PC-3 (cell line): Measurements from ENCODE around the gene KRTAP10-9. TPM values are rescaled to one million over a fixed set of nuclear protein-coding genes. Genes with fewer than 3 reads are reported as not detected.
"Not testable (repeated sequence)": the region's sequence is repeated elsewhere in the genome, so short reads cannot be mapped to it uniquely, and the experiment has no call there.

ENCODE experiments used
- ATAC-seq: fragments of 200-7000 bp; cut with Tn5 transposase; 2 replicates; pipeline ENCODE4 v1.9.1; 2020; ENCODE audit warnings: mild to moderate bottlenecking, moderate library complexity
- BruUV-seq: library from RNA; stranded (reverse); fragments of 400-500 nt; replicated peaks from 2 replicates; lab custom pipeline; 2021; lab: Mats Ljungman, UMichigan
- CTCF ChIA-PET: fragments of 300-600 bp; sonication (Branson Sonifier 250); formaldehyde crosslinking; loops from one replicate; lab custom pipeline; 2022; ENCODE audit warnings: antibody characterized with exemption; lab: Charles Lee
- POLR2A ChIA-PET: fragments of 300-600 bp; sonication (Branson Sonifier 250); formaldehyde crosslinking; loops from one replicate; lab custom pipeline; 2022; ENCODE audit warnings: antibody characterized with exemption; ENCODE audit not compliant: unreplicated experiment; lab: Charles Lee
- DNase-seq: peaks from one replicate; pipeline ENCODE4 v3.0.0-alpha.2; 2015
- H2AFZ ChIP-seq: fragments of 300-600 bp; sonication (generic); 2 replicates; pipeline ENCODE4 v1.6.0; 2016; ENCODE audit warnings: antibody characterized with exemption, low read length
- H3F3A ChIP-seq: fragments of 300-600 bp; sonication (generic); one replicate; pipeline ENCODE4 v1.6.0; 2017; ENCODE audit warnings: antibody characterized with exemption, low read length, control low read depth, mild to moderate bottlenecking; ENCODE audit not compliant: unreplicated experiment
- H3K27ac ChIP-seq: fragments of 300-600 bp; sonication (generic); 2 replicates; pipeline ENCODE4 v1.5.1; 2016; ENCODE audit warnings: mild to moderate bottlenecking, low read length
- H3K27me3 ChIP-seq: fragments of 300-600 bp; sonication (generic); 2 replicates; pipeline ENCODE4 v1.6.1; 2016; ENCODE audit warnings: low read length, mixed read lengths
- H3K36me3 ChIP-seq: fragments of 300-600 bp; sonication (generic); 2 replicates; pipeline ENCODE4 v1.6.1; 2016; ENCODE audit warnings: low read depth, mixed run types, low read length, mixed read lengths
- H3K4me1 ChIP-seq: fragments of 300-600 bp; sonication (generic); 2 replicates; pipeline ENCODE4 v1.5.1; 2016; ENCODE audit warnings: low read length; ENCODE audit not compliant: insufficient read depth
- H3K4me2 ChIP-seq: fragments of 300-600 bp; sonication (generic); 2 replicates; pipeline ENCODE4 v1.6.0; 2016; ENCODE audit warnings: low read length
- H3K4me3 ChIP-seq: fragments of 300-600 bp; sonication (generic); 2 replicates; pipeline ENCODE4 v1.5.1; 2016; ENCODE audit warnings: mild to moderate bottlenecking, low read length, mixed read lengths
- H3K79me2 ChIP-seq: fragments of 300-600 bp; sonication (generic); 2 replicates; pipeline ENCODE4 v1.6.1; 2017; ENCODE audit warnings: low read length, mixed read lengths
- H3K9ac ChIP-seq: fragments of 300-600 bp; sonication (generic); 2 replicates; pipeline ENCODE4 v1.6.0; 2016; ENCODE audit warnings: mild to moderate bottlenecking, low read length
- H3K9me2 ChIP-seq: fragments of 300-600 bp; sonication (generic); replicated peaks from 2 replicates; pipeline ENCODE4 v1.6.1; 2016; ENCODE audit warnings: mixed run types, low read length, mixed read lengths
- H3K9me3 ChIP-seq: fragments of 300-600 bp; sonication (generic); 2 replicates; pipeline ENCODE4 v1.6.1; 2016; ENCODE audit warnings: low read length, mixed read lengths
- H4K20me1 ChIP-seq: fragments of 300-600 bp; sonication (generic); 2 replicates; pipeline ENCODE4 v1.6.1; 2016; ENCODE audit warnings: low read length, mixed read lengths
- EZH2 ChIP-seq: fragments of 300-600 bp; sonication (generic); IDR thresholded peaks from one replicate; pipeline ENCODE4 v1.6.1; 2017; ENCODE audit warnings: antibody characterized with exemption, mild to moderate bottlenecking, low read length; ENCODE audit not compliant: unreplicated experiment
- EZH2phosphoT487 ChIP-seq: fragments of 300-600 bp; sonication (generic); IDR thresholded peaks from 2 replicates; pipeline ENCODE4 v1.6.1; 2018; ENCODE audit warnings: mild to moderate bottlenecking, antibody characterized with exemption, low read length, borderline replicate concordance
- intact Hi-C: fragments of 100-400 bp; cut with micrococcal nuclease; formaldehyde crosslinking; loops from 2 replicates; pipeline ENCODE4 v1.9.0; 2023
- total RNA-seq: library from RNA; depleted of rRNA; stranded (reverse); fragments of >200 nt; gene quantifications from 2 replicates; pipeline ENCODE4 v1.2.3, GENCODE V29; 2014
- TF ChIP-seq, protein P1 (sequence below): fragments of 300-600 bp; sonication (generic); conservative IDR thresholded peaks from 2 replicates; pipeline ENCODE4 v1.5.1; 2017; ENCODE audit warnings: antibody characterized with exemption, low read depth, mild to moderate bottlenecking, low read length

Gene KRTAP10-9
- total RNA-seq, 1 experiment from 2014 or later: not detected

DNA sequence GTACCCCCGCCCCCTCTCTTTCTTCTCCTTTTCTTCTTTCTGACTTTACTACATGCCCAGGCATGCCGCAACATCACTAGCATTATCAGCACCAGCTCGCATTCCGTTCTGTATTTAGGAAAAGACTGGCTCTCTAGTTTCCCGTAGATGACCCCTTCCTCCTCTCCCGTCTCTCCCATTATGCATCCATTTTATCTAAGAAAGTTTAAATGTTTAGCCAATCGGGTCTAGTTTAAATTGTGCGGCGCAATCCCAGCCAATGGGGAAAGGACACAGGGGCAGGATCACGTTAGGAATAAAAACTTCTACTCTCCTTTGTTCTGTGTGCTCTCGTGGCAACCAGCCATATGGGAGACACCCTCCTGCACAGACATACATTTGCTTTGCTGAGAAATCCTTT, 28.8 kb upstream of the KRTAP10-9 start:
- peaks cover 12% of the 10 kb centered on the region for H3K4me1 ChIP-seq
- POLR2A ChIA-PET: no interaction called here
- no peak overlapping the region for H3K4me3 ChIP-seq
- no peaks in the 10 kb centered on the region for H3K79me2 ChIP-seq
- no peak overlapping the region for H2AFZ ChIP-seq
- intact Hi-C loops: no loop called here
- BruUV-seq: no TSS peak
- TF ChIP-seq EZH2phosphoT487: no peak
- TF ChIP-seq, protein P1, sequence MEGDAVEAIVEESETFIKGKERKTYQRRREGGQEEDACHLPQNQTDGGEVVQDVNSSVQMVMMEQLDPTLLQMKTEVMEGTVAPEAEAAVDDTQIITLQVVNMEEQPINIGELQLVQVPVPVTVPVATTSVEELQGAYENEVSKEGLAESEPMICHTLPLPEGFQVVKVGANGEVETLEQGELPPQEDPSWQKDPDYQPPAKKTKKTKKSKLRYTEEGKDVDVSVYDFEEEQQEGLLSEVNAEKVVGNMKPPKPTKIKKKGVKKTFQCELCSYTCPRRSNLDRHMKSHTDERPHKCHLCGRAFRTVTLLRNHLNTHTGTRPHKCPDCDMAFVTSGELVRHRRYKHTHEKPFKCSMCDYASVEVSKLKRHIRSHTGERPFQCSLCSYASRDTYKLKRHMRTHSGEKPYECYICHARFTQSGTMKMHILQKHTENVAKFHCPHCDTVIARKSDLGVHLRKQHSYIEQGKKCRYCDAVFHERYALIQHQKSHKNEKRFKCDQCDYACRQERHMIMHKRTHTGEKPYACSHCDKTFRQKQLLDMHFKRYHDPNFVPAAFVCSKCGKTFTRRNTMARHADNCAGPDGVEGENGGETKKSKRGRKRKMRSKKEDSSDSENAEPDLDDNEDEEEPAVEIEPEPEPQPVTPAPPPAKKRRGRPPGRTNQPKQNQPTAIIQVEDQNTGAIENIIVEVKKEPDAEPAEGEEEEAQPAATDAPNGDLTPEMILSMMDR: no peak
- no peak for TF ChIP-seq EZH2
- CTCF ChIA-PET: no interaction called here
- no peaks in the 10 kb centered on the region for H4K20me1 ChIP-seq
- no peaks in the 10 kb centered on the region for H3K27me3 ChIP-seq
- no peak overlapping the region for H3K9ac ChIP-seq
- DNase-seq (no peak), ATAC-seq (no peak)
- no peak overlapping the region for H3K4me2 ChIP-seq
- no peaks in the 10 kb centered on the region for H3K36me3 ChIP-seq
- no peaks in the 10 kb centered on the region for H3F3A ChIP-seq
- H3K27ac ChIP-seq: no peak overlapping the region
- no peaks in the 10 kb centered on the region for H3K9me2 ChIP-seq
- H3K9me3 ChIP-seq: no peaks in the 10 kb centered on the region

DNA sequence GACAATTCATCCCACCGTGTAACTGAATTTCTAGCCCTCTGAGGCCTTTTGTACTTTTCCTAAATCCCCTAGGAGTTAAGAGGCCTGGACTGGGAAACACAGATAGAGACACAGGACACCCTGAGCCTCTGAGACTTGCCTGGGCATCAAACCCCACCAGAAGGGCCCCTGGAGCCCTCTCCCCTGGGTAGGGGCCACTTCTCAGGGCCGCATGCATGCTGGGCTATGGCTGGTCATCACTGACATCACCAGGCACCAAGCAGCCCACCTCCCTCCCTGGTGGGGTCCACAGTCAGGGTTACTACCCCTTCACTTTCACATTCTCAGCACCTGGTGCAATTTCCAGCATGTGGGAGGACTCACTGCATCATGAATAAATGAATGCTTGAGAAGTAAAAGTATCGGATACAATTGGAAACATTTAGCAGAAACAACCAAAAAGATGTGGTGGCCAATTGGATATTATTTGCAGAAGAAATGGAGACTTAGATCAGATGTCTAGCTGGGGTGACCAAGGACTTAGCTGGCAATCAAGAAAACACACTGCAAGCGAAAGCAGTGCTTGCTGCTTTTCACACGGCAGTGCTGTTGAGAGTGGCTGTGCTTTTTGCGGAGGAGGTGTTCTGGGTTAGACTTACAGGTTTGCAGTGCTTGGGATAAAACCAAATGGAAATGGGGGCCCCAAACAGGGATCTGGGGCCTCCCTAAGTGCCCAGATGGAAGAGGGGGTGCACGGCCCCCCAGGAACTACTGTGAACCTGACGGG, 27.4 kb upstream of the KRTAP10-9 start:
- no TSS peak for BruUV-seq

GRCh38 chr21:44600118-44600978, 26.5 kb upstream of the KRTAP10-9 start, which contains the start of gene KRTAP10-7:
KRTAP10-7 (plus strand) TSS chr21:44600597; CDS start chr21:44600622, 25 bp downstream.
- H3K9me3 ChIP-seq, DNase-seq, H3K36me3 ChIP-seq, H3K27ac ChIP-seq, H2AFZ ChIP-seq, H3K9me2 ChIP-seq, intact Hi-C loops, H3K4me3 ChIP-seq, H3K79me2 ChIP-seq, BruUV-seq, ATAC-seq, H3K9ac ChIP-seq, H3F3A ChIP-seq, POLR2A ChIA-PET, H3K27me3 ChIP-seq, H3K4me2 ChIP-seq, H4K20me1 ChIP-seq: not testable (repeated sequence)
- CTCF ChIA-PET: interaction anchor here (0.7 kb wide), 1 partner anchor 193 kb away, joined by 4 read pairs; no protein-coding TSS in a partner anchor
- H3K4me1 ChIP-seq: peaks cover 12% of the 10 kb centered on the region

More for the DNA sequence above, 27.4 kb upstream of the KRTAP10-9 start:
- no peaks in the 10 kb centered on the region for H3K79me2 ChIP-seq
- ATAC-seq (no peak), DNase-seq (no peak)
- intact Hi-C loops: no loop called here
- no peaks in the 10 kb centered on the region for H3K36me3 ChIP-seq
- H3K9me3 ChIP-seq: no peaks in the 10 kb centered on the region
- ChIA-PET POLR2A (no interaction called here), CTCF (no interaction called here)
- H3K27ac ChIP-seq: no peak overlapping the region
- H3K4me3 ChIP-seq: no peak overlapping the region
- peaks cover 12% of the 10 kb centered on the region for H3K4me1 ChIP-seq
- H3K9me2 ChIP-seq: no peaks in the 10 kb centered on the region
- no peak overlapping the region for H3K4me2 ChIP-seq
- H2AFZ ChIP-seq: no peak overlapping the region
- no peak overlapping the region for H3K9ac ChIP-seq
- no peaks in the 10 kb centered on the region for H4K20me1 ChIP-seq
- no peaks in the 10 kb centered on the region for H3F3A ChIP-seq
- H3K27me3 ChIP-seq: no peaks in the 10 kb centered on the region
- no peak for TF ChIP-seq EZH2
- no peak for TF ChIP-seq EZH2phosphoT487

DNA sequence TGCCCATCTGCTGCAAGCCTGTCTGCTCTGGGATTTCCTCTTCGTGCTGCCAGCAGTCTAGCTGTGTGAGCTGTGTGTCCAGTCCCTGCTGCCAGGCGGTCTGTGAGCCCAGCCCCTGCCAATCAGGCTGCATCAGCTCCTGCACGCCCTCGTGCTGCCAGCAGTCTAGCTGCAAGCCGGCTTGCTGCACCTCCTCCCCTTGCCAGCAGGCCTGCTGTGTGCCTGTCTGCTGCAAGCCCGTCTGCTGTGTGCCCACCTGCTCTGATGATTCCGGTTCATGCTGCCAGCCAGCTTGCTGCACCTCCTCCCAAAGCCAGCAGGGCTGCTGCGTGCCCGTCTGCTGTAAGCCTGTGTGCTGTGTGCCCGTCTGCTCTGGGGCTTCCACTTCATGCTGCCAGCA, 25.8 kb upstream of the KRTAP10-9 start:
- DNase-seq, ATAC-seq, H3K4me2 ChIP-seq, H3F3A ChIP-seq, H3K9ac ChIP-seq, H4K20me1 ChIP-seq, H3K27me3 ChIP-seq, H3K9me2 ChIP-seq, H2AFZ ChIP-seq, H3K4me3 ChIP-seq, H3K36me3 ChIP-seq, POLR2A ChIA-PET, H3K27ac ChIP-seq, intact Hi-C loops, BruUV-seq, H3K9me3 ChIP-seq, H3K79me2 ChIP-seq, H3K4me1 ChIP-seq: not testable (repeated sequence)
- CTCF ChIA-PET: interaction anchor here (0.7 kb wide), 1 partner anchor 192 kb away, joined by 4 read pairs; no protein-coding TSS in a partner anchor
